C4-2B (cell line): ENCODE measurements around the gene B4GALNT2.

Source experiments
- ZFX ChIP-seq: fragments of 450-650 bp; IDR thresholded peaks from 2 replicates; pipeline ENCODE4 v1.6.1; 2017
- TF ChIP-seq, protein P1 (sequence below): fragments of 450-650 bp; conservative IDR thresholded peaks from 2 replicates; pipeline ENCODE4 v1.5.1; 2017; ENCODE audit warnings: mild to moderate bottlenecking

DNA sequence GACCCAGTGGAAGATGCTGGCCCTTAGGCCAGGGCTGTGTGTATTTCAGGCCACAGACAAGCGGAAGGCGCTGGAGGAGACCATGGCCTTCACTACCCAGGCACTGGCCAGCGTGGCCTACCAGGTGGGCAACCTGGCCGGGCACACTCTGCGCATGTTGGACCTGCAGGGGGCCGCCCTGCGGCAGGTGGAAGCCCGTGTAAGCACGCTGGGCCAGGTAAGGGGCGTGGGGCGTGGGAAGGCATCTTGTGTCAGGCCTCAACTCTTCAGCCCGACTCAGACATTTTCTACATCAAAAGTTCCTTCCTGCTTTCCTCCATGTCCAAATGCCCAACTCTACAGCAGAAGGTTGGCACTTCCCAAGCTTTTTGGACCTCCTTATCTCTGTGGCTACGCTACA is 83.9 kb downstream of the B4GALNT2 start:
- TF ChIP-seq, protein P1, sequence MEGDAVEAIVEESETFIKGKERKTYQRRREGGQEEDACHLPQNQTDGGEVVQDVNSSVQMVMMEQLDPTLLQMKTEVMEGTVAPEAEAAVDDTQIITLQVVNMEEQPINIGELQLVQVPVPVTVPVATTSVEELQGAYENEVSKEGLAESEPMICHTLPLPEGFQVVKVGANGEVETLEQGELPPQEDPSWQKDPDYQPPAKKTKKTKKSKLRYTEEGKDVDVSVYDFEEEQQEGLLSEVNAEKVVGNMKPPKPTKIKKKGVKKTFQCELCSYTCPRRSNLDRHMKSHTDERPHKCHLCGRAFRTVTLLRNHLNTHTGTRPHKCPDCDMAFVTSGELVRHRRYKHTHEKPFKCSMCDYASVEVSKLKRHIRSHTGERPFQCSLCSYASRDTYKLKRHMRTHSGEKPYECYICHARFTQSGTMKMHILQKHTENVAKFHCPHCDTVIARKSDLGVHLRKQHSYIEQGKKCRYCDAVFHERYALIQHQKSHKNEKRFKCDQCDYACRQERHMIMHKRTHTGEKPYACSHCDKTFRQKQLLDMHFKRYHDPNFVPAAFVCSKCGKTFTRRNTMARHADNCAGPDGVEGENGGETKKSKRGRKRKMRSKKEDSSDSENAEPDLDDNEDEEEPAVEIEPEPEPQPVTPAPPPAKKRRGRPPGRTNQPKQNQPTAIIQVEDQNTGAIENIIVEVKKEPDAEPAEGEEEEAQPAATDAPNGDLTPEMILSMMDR, result no peak
- no peak for TF ChIP-seq ZFX
